ENCODE measurements around the gene SKIL.

The SKIL gene

DNA sequence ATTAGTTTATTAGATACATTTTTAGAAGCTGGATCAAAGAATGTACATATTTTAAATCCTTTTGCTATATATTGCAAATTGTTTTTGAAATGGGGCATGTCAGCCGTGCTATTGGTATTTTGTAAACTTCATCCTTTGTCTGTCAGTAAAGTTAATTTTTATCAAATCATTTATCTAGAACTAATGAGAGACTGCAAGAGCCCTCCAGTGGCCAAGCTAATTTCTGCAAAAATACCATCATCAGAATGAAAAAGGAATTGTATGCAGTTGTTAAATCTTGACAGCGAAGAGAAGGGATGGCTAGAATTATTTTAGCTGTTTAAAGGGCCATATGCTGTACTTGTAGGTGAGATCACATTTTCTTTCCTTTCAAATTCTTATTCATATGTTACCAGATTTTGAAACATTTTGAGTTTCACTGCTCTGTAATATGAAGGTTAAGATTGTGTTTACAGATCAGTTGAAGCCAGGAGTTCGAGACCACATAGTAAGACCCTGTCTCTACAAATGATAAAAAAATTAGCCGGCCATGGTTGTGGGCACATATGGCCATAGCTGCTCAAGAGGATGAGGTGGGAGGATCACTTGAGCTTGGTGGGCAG, 53.0 kb downstream of the SKIL start:
- no peak overlapping the region for H3K4me3 ChIP-seq (replicated peaks; ENCODE audit: low read depth, low read length)
- DNase-seq (ENCODE audit: low read depth) = peak; percentile 53
- TF ChIP-seq, protein P1, sequence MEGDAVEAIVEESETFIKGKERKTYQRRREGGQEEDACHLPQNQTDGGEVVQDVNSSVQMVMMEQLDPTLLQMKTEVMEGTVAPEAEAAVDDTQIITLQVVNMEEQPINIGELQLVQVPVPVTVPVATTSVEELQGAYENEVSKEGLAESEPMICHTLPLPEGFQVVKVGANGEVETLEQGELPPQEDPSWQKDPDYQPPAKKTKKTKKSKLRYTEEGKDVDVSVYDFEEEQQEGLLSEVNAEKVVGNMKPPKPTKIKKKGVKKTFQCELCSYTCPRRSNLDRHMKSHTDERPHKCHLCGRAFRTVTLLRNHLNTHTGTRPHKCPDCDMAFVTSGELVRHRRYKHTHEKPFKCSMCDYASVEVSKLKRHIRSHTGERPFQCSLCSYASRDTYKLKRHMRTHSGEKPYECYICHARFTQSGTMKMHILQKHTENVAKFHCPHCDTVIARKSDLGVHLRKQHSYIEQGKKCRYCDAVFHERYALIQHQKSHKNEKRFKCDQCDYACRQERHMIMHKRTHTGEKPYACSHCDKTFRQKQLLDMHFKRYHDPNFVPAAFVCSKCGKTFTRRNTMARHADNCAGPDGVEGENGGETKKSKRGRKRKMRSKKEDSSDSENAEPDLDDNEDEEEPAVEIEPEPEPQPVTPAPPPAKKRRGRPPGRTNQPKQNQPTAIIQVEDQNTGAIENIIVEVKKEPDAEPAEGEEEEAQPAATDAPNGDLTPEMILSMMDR (IDR thresholded peaks at IDR 0.05; ENCODE audit: low read length, missing control alignments) = peak; percentile 57

DNA sequence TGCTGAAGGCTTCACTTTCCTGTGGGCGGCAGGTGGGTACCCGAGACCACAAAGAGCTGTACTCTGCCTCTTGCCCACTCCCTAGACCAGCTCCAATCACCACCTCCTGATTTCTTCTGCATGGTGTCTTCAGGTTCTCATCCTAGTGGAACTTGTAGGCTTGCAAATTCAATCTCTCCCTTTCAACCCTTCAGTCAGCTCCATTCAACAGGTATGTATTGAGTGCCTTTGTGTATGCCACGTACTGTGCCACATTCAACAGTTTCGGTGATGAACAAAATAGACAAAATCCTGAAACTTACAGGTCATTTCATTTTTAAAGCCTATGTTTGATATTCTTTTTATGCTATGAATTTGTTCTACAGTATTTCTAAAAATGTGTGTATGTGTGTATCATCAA, 55.8 kb downstream of the SKIL start:
- DNase-seq (ENCODE audit: low read depth) = no peak
- H3K4me3 ChIP-seq (replicated peaks; ENCODE audit: low read depth, low read length) = no peak overlapping the region
- TF ChIP-seq, protein P1 (IDR thresholded peaks at IDR 0.05; ENCODE audit: low read length, missing control alignments) = no peak

DNA sequence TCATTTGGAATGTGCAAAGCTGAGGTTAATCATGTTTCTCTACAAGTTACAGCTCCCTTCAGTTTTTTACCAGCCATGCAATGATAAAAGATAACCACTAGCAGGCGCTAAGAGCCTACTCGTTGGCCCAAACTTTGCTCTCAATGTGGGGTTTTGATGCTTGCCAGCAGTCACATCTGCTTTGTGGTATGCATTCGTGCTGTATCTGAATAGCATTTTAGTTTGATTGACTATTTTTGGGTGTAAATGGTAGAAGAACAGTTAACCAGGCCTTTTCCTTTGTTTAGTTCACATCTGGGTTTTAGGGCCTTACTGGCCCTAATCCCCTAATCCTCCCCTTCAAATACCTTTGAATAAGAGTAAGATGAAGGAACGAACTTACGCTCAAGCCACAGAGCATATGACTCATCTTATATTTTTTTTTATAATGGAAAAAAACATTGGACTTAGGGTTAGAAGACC, 56.7 kb downstream of the SKIL start:
- TF ChIP-seq, protein P1 (IDR thresholded peaks at IDR 0.05; ENCODE audit: low read length, missing control alignments) = peak; percentile 100
- H3K4me3 ChIP-seq (replicated peaks; ENCODE audit: low read depth, low read length) = no peak overlapping the region
- peak; percentile 90 for DNase-seq (ENCODE audit: low read depth)

DNA sequence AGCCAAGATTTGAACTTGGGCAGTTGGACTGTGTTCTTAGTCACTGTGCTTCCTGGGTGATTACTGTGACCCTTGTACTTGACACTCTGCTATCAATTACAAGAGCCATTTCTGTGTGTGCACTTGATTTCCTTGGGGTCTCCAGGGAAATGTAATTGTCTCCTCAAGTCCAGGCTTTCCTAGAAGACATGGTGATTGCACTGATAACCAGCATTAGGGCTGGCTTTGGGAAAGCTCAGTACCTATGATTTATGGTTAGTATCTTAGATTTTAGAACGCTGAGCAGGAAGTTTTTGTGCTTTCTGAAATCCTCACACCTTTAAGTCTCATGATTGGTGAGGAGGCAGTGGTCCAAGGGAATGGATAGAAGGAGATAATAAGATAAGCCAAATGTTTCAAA, 59.6 kb downstream of the SKIL start:
- DNase-seq (ENCODE audit: low read depth) = no peak
- TF ChIP-seq, protein P1 (IDR thresholded peaks at IDR 0.05; ENCODE audit: low read length, missing control alignments) = no peak
- H3K4me3 ChIP-seq (replicated peaks; ENCODE audit: low read depth, low read length) = no peak overlapping the region

DNA sequence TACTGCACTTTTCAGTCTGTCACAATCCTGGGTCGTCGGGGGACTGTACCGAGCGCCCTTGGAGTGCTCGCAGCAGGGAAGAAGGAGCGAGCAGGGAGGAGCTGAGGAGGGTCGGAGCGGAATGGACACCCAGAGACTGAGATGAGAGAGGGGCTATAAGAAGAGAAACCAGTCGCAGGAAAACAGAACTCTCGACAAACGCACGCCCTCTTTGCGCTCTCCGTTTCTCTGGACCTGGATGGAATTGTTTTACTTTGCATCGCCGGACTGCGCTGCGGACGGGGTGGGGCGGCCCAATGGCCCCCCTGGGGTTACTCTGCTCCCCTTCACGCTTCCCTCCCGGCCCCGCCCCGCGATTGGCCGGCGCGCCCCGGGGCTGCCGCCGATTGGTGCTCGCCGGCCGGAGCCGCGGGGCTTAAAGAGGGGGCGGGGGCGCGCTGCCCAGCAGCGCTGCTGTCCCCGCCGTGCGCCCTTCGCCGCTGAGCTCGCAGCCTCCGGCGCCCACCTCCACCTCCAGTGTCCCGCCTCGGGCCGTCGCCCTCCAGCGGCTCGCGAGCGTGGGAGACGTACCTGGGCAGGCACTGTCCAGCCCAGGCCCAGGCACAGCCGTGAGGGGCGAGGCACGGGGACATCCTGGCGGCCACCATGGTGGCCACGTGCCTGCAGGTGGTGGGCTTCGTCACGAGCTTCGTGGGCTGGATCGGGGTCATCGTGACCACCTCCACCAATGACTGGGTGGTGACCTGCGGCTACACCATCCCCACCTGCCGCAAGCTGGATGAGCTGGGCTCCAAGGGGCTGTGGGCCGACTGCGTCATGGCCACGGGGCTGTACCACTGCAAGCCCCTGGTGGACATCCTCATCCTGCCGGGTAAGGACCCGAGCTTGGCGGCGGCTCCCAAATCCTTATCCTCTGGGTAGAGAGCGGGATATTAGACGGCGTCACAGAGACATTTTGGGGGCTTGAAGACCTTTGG, 61.2 kb downstream of the SKIL start, which contains the start of gene CLDN11:
Gene CLDN11 (plus strand): TSS at position 447 of the 977 bp plus-strand sequence. CDS start 199 bp downstream, at position 646.
- H3K4me3 ChIP-seq (replicated peaks; ENCODE audit: low read depth, low read length) = peak within 1 kb of the TSS; percentile 58
- TF ChIP-seq, protein P1 (IDR thresholded peaks at IDR 0.05; ENCODE audit: low read length, missing control alignments) = no peak
- no peak for DNase-seq (ENCODE audit: low read depth)

DNA sequence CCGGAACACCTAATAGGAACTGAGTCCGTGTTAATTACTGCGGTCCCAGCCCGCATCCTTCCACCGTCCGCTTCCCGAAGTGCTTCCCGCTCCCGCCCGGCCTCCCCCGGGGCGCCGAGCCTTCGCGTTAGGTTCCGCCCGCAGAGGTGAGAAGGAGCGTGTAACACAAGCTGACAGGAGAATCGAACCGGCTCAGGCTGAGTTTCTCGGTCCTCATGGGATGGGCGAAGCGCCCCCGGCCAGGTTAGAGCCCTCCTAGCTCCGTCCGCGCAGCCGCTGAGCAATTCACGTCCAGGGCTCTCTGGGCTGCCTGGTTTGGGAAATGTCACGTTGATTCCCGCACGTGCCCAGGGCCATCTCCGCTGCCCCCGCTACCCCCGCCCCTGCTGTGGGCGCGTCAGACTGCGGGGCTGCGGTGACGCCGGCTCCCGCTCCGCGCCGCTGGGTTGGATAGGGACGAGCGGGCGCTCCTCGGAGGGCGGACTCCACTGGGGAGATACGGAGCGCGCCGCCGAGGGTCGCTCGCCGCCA, 62.1 kb downstream of the SKIL start:
- TF ChIP-seq, protein P1 (IDR thresholded peaks at IDR 0.05; ENCODE audit: low read length, missing control alignments) = no peak
- DNase-seq (ENCODE audit: low read depth) = peak; percentile 41
- peak overlapping the region; percentile 58 for H3K4me3 ChIP-seq (replicated peaks; ENCODE audit: low read depth, low read length)
